Left ventricle myocardium inferior (tissue), 1 donor: ENCODE results near the gene CAPNS1. TPM values are rescaled to one million over a fixed set of nuclear protein-coding genes. Genes with fewer than 3 reads are reported as not detected.

Experiments
- DNase-seq: peaks from one replicate; pipeline ENCODE4 v3.0.0-alpha.2; 2020
- H3K27ac ChIP-seq: fragments of 200-600 bp; replicated peaks from 2 replicates; pipeline ENCODE4 v1.8.0; 2021
- H3K27me3 ChIP-seq: fragments of 200-600 bp; 2 replicates; pipeline ENCODE4 v1.8.0; 2021; ENCODE audit warnings: low read depth
- H3K36me3 ChIP-seq: fragments of 200-600 bp; 2 replicates; pipeline ENCODE4 v1.8.0; 2021
- H3K4me1 ChIP-seq: fragments of 200-600 bp; 2 replicates; pipeline ENCODE4 v1.8.0; 2021
- H3K4me3 ChIP-seq: fragments of 200-600 bp; 2 replicates; pipeline ENCODE4 v1.8.0; 2021; ENCODE audit warnings: mild to moderate bottlenecking, moderate library complexity
- H3K9me3 ChIP-seq: fragments of 200-600 bp; replicated peaks from 2 replicates; pipeline ENCODE4 v1.8.0; 2021
- intact Hi-C: fragments of 100-400 bp; cut with micrococcal nuclease; formaldehyde crosslinking; loops from one replicate; pipeline ENCODE4 v1.11.0; 2022
- total RNA-seq: library from RNA; stranded (reverse); fragmentation: NEBNext Ultra II Directional; extraction: Animal tissue kit (Norgen Biotek cat#: 25700); gene quantifications from one replicate; pipeline ENCODE4 v1.2.1, GENCODE V29; 2021
- TF ChIP-seq, protein P1 (sequence below): fragments of 200-600 bp; IDR thresholded peaks from 2 replicates; pipeline ENCODE4 v1.8.0; 2021; ENCODE audit warnings: antibody characterized with exemption, mild to moderate bottlenecking, borderline replicate concordance
- donor health status: DM: no; HTN: yes; CAD: no; lungs with severe emphysema.

The CAPNS1 gene
- total RNA-seq, 1 donor from 2014 or later = 767 TPM

DNA sequence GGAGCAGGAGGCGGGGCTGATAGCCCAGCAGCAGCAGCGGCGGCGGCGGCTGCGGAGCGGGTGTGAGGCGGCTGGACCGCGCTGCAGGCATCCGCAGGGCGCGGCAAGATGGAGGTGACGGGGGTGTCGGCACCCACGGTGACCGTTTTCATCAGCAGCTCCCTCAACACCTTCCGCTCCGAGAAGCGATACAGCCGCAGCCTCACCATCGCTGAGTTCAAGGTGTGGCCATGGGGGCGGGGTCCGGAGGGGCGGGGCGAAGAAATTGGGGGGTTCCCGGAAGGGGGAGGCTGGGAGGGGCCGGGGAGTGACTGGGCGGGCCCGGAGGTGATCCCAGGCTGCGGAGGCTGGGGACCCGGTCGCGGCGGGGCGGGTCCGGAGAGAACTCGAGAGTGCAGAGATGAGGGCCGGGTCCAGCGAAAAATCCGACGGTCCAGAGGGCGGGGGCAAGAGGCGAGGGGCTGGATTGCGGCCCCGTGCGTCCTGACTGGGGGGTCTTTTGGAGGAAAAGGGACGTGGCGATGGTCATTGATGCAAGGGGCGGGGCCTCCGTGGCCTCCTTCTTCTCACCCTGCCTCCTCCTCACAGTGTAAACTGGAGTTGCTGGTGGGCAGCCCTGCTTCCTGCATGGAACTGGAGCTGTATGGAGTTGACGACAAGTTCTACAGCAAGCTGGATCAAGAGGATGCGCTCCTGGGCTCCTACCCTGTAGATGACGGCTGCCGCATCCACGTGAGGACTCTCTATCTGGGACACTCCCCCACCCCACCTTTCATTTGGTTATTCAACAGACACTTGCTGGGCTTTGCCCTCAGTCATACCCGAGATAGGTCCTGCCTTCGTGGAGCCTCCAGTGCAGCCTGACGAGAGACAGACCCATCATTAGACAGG, 24.2 kb upstream of the CAPNS1 start, which contains the start of gene TBCB:
TSS of gene TBCB (plus strand) at position 16 of the 891 bp plus-strand sequence. CDS start at position 109, 93 bp downstream.
- intact Hi-C loops = no loop called here
- TF ChIP-seq, protein P1, sequence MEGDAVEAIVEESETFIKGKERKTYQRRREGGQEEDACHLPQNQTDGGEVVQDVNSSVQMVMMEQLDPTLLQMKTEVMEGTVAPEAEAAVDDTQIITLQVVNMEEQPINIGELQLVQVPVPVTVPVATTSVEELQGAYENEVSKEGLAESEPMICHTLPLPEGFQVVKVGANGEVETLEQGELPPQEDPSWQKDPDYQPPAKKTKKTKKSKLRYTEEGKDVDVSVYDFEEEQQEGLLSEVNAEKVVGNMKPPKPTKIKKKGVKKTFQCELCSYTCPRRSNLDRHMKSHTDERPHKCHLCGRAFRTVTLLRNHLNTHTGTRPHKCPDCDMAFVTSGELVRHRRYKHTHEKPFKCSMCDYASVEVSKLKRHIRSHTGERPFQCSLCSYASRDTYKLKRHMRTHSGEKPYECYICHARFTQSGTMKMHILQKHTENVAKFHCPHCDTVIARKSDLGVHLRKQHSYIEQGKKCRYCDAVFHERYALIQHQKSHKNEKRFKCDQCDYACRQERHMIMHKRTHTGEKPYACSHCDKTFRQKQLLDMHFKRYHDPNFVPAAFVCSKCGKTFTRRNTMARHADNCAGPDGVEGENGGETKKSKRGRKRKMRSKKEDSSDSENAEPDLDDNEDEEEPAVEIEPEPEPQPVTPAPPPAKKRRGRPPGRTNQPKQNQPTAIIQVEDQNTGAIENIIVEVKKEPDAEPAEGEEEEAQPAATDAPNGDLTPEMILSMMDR = no peak
- Histone ChIP-seq H3K27ac (peak within 1 kb of the TSS; percentile 93), H3K36me3 (peaks cover 47% of the 10 kb centered on the region), H3K4me3 (peak within 1 kb of the TSS; percentile 83), H3K4me1 (peaks cover 35% of the 10 kb centered on the region), H3K27me3 (no peaks in the 10 kb centered on the region), H3K9me3 (no peaks in the 10 kb centered on the region)
- peak; percentile 86 for DNase-seq

DNA sequence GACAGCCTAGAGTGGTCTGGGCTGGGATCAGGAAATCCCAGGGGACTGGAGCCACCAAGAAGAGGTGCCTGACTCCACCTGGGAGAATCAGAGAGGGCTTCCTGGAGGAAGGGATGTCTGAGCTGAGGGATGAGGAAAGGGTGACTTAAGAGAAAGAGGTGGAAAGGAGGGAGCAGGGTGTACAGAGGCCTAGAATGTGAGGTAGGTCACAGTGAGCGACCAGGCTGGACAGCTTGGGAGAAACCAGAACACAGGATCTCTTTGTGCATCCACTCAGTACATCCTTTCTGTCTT, 23.6 kb upstream of the CAPNS1 start:
- Histone ChIP-seq H3K27me3 (no peaks in the 10 kb centered on the region), H3K36me3 (peaks cover 49% of the 10 kb centered on the region), H3K4me3 (peak overlapping the region; percentile 83), H3K4me1 (peaks cover 35% of the 10 kb centered on the region), H3K9me3 (no peaks in the 10 kb centered on the region), H3K27ac (peak overlapping the region; percentile 93)
- DNase-seq = no peak
- TF ChIP-seq, protein P1 = no peak
- intact Hi-C loops = no loop called here

DNA sequence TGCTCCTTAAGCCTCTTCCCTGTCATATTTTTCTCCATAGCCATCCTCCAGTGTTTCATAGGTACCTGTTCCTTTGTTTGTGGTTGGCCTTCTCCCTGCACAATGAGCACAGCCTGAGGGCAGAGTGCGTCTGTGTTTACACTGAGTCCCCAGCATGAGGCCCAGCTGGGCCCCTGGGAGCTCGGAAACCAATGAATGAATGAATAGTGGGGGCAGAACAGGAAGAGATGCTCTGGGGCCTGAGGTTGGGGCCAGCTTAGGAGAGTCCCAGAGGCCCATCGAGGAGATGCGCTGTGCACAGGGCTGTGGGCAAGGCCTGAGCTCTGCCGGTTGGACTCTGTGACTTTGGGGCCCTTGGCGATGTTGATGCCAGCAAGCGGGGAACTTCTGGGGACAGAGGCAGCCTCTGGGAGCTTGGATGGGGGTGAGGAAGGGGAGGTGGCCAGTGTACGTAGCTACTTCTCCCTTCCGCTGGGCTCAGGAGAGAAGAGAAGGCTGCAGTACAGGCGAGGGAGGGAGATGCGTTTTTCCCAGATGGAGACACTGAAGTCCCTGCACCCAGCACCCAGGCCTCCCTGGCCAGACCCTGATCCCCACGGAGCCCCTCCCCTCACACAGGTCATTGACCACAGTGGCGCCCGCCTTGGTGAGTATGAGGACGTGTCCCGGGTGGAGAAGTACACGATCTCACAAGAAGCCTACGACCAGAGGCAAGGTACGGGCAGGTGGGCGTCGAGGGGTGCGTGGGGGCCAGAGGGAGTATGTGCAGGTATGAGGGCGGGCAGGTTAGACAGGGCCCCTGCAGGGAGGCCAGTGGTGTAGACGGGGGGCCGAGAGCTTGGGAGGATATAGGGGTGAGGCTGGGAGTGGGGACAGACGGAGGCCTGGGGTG, 19.5 kb upstream of the CAPNS1 start:
- Histone ChIP-seq H3K36me3 (peaks cover 63% of the 10 kb centered on the region), H3K4me3 (no peak overlapping the region), H3K27me3 (no peaks in the 10 kb centered on the region), H3K9me3 (no peaks in the 10 kb centered on the region), H3K27ac (no peak overlapping the region), H3K4me1 (peaks cover 20% of the 10 kb centered on the region)
- TF ChIP-seq, protein P1 = no peak
- no peak for DNase-seq
- intact Hi-C loops = no loop called here

DNA sequence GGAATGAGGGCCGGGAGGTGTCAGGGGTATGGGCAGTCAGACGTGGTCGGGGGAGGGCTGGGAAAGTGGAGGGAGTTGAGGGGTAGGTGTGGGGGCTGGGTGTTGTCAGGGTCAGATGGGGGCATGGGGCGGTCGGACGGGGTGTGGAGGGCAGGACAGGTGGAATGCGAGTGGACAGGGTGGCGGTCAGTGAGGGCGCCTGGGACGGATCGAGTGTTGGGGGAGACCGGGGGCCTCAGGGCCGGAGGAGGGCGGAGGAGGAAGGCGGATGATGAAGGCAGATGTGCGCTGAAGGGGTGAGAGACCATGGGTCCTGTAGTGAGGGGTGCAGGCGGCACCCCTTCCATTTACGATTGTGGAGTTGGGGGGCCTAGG, 18.9 kb upstream of the CAPNS1 start:
- Histone ChIP-seq H3K27me3 (no peaks in the 10 kb centered on the region), H3K4me3 (no peak overlapping the region), H3K27ac (no peak overlapping the region), H3K4me1 (peaks cover 14% of the 10 kb centered on the region), H3K36me3 (peaks cover 69% of the 10 kb centered on the region), H3K9me3 (no peaks in the 10 kb centered on the region)
- DNase-seq = no peak
- intact Hi-C loops = no loop called here
- TF ChIP-seq, protein P1 = no peak

DNA sequence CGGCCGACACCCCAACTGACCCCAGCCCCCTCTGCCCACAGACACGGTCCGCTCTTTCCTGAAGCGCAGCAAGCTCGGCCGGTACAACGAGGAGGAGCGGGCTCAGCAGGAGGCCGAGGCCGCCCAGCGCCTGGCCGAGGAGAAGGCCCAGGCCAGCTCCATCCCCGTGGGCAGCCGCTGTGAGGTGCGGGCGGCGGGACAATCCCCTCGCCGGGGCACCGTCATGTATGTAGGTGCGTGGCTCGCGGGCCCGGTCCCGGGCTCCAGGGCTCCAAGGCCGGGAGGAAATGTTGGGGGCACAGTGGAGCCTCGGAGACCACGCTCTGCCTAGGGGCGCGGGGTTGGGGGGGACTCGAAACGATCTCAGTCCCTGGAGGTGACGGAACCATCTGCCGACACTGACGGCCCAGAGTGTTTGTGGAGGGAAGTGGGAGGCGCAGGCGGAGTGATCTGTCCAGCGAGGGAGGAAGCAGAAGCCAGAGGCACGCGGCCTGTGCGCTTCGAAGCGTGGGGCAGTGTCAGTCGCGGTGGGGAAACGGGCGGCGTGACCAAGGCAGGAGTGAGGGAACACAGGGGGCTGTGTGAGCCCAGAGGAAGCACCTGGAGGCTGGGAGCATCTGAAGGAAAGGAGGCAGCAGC, 18.3 kb upstream of the CAPNS1 start:
- TF ChIP-seq, protein P1 = no peak
- no peak for DNase-seq
- Histone ChIP-seq H3K27ac (no peak overlapping the region), H3K4me3 (no peak overlapping the region), H3K36me3 (peaks cover 70% of the 10 kb centered on the region), H3K27me3 (no peaks in the 10 kb centered on the region), H3K9me3 (no peaks in the 10 kb centered on the region), H3K4me1 (peaks cover 7% of the 10 kb centered on the region)
- intact Hi-C loops = no loop called here
